ENCODE measurements around the gene ZAR1L.

The ZAR1L gene

GRCh38 chr13:32256243-32256642, 58.9 kb downstream of the ZAR1L start:
- no peak for DNase-seq (ENCODE audit: low read depth)
- TF ChIP-seq MYC (IDR thresholded peaks at IDR 0.05; ENCODE audit: low read depth, low read length) (no peak), POLR2A (IDR thresholded peaks at IDR 0.05; ENCODE audit: extremely low read depth, insufficient read length) (no peak)
- TF ChIP-seq, protein P1, sequence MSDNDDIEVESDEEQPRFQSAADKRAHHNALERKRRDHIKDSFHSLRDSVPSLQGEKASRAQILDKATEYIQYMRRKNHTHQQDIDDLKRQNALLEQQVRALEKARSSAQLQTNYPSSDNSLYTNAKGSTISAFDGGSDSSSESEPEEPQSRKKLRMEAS (IDR thresholded peaks at IDR 0.05; ENCODE audit: low read depth, low read length): no peak
- TF ChIP-seq, protein P2, sequence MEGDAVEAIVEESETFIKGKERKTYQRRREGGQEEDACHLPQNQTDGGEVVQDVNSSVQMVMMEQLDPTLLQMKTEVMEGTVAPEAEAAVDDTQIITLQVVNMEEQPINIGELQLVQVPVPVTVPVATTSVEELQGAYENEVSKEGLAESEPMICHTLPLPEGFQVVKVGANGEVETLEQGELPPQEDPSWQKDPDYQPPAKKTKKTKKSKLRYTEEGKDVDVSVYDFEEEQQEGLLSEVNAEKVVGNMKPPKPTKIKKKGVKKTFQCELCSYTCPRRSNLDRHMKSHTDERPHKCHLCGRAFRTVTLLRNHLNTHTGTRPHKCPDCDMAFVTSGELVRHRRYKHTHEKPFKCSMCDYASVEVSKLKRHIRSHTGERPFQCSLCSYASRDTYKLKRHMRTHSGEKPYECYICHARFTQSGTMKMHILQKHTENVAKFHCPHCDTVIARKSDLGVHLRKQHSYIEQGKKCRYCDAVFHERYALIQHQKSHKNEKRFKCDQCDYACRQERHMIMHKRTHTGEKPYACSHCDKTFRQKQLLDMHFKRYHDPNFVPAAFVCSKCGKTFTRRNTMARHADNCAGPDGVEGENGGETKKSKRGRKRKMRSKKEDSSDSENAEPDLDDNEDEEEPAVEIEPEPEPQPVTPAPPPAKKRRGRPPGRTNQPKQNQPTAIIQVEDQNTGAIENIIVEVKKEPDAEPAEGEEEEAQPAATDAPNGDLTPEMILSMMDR (IDR thresholded peaks at IDR 0.05; ENCODE audit: low read depth, low read length): no peak
- no peak overlapping the region for H3K4me3 ChIP-seq (ENCODE audit: low read depth, low read length)

DNA sequence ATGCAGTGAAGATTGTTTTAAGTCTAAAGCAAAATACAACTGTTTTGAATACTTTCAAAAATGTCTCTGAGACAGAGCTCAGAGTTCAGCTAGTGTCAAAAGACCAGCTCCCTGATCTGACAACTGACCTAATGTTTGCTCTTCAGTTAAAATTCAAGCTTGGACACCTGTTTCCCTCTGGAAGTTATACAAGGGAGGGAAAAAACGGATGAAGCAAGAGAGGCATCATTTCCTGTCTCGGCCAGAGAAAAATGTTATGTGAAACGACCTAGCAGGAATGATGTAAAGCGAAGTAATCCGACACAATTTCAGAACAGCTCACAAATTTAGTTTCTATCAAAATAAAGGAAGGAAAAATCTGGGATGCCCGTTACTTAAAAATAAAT, 59.4 kb downstream of the ZAR1L start:
- TF ChIP-seq MYC (IDR thresholded peaks at IDR 0.05; ENCODE audit: low read depth, low read length) (no peak), POLR2A (IDR thresholded peaks at IDR 0.05; ENCODE audit: extremely low read depth, insufficient read length) (no peak)
- TF ChIP-seq, protein P1 (IDR thresholded peaks at IDR 0.05; ENCODE audit: low read depth, low read length): no peak
- TF ChIP-seq, protein P2 (IDR thresholded peaks at IDR 0.05; ENCODE audit: low read depth, low read length): no peak
- no peak for DNase-seq (ENCODE audit: low read depth)
- H3K4me3 ChIP-seq (ENCODE audit: low read depth, low read length): no peak overlapping the region

GRCh38 chr13:32254916-32255723, 60.0 kb downstream of the ZAR1L start:
- no peak for DNase-seq (ENCODE audit: low read depth)
- TF ChIP-seq POLR2A (IDR thresholded peaks at IDR 0.05; ENCODE audit: extremely low read depth, insufficient read length) (no peak), MYC (IDR thresholded peaks at IDR 0.05; ENCODE audit: low read depth, low read length) (no peak)
- TF ChIP-seq, protein P2 (IDR thresholded peaks at IDR 0.05; ENCODE audit: low read depth, low read length): no peak
- TF ChIP-seq, protein P1 (IDR thresholded peaks at IDR 0.05; ENCODE audit: low read depth, low read length): no peak

GRCh38 chr13:32254416-32254815, 60.7 kb downstream of the ZAR1L start:
- no peak overlapping the region for H3K4me3 ChIP-seq (ENCODE audit: low read depth, low read length)
- TF ChIP-seq, protein P1 (IDR thresholded peaks at IDR 0.05; ENCODE audit: low read depth, low read length): no peak
- TF ChIP-seq MYC (IDR thresholded peaks at IDR 0.05; ENCODE audit: low read depth, low read length): no peak
- TF ChIP-seq, protein P2 (IDR thresholded peaks at IDR 0.05; ENCODE audit: low read depth, low read length): no peak
- TF ChIP-seq POLR2A (IDR thresholded peaks at IDR 0.05; ENCODE audit: extremely low read depth, insufficient read length): no peak
- no peak for DNase-seq (ENCODE audit: low read depth)

More at GRCh38 chr13:32254916-32255723, 60.0 kb downstream of the ZAR1L start:
- no peak overlapping the region for H3K4me3 ChIP-seq (ENCODE audit: low read depth, low read length)

GRCh38 chr13:32253911-32254399, 61.2 kb downstream of the ZAR1L start:
- DNase-seq (ENCODE audit: low read depth): no peak
- no peak overlapping the region for H3K4me3 ChIP-seq (ENCODE audit: low read depth, low read length)
- TF ChIP-seq, protein P1 (IDR thresholded peaks at IDR 0.05; ENCODE audit: low read depth, low read length): no peak
- TF ChIP-seq MYC (IDR thresholded peaks at IDR 0.05; ENCODE audit: low read depth, low read length): no peak
- TF ChIP-seq POLR2A (IDR thresholded peaks at IDR 0.05; ENCODE audit: extremely low read depth, insufficient read length): no peak
- TF ChIP-seq, protein P2 (IDR thresholded peaks at IDR 0.05; ENCODE audit: low read depth, low read length): no peak
